ENCODE results near the gene PPIF.

Gene PPIF

GRCh38 chr10:79303631-79304478 lies 43.4 kb upstream of the PPIF start:
- no peak for TF ChIP-seq CTCF (IDR thresholded peaks at IDR 0.05)
- Histone ChIP-seq H3K27me3 (no peaks in the 10 kb centered on the region), H3K27ac (no peak overlapping the region), H3K4me1 (ENCODE audit: control insufficient read depth in 1 of 2, insufficient read depth in 1 of 2, low read depth in 1 of 2, low read length in 1 of 2) (no peaks in the 10 kb centered on the region), H3K4me3 (ENCODE audit: low read depth in 1 of 2, low read length in 1 of 2) (no peak overlapping the region), H3K9me3 (no peaks in the 10 kb centered on the region), H3K36me3 (peaks cover 95% of the 10 kb centered on the region)

GRCh38 chr10:79304479-79305087 lies 42.7 kb upstream of the PPIF start:
- Histone ChIP-seq H3K27ac (peak overlapping the region; percentile 20), H3K4me1 (ENCODE audit: control insufficient read depth in 1 of 2, insufficient read depth in 1 of 2, low read depth in 1 of 2, low read length in 1 of 2) (peaks cover 5% of the 10 kb centered on the region in 2 experiments), H3K9me3 (no peaks in the 10 kb centered on the region), H3K4me3 (ENCODE audit: low read depth in 1 of 2, low read length in 1 of 2) (no peak overlapping the region), H3K27me3 (no peaks in the 10 kb centered on the region), H3K36me3 (peaks cover 95% of the 10 kb centered on the region)
- TF ChIP-seq CTCF (IDR thresholded peaks at IDR 0.05), result no peak

- no peaks in the 10 kb centered on the region for H3K9me3 ChIP-seq
- H3K36me3 ChIP-seq, result peaks cover 95% of the 10 kb centered on the region
- H3K4me1 ChIP-seq (ENCODE audit: control insufficient read depth in 1 of 2, insufficient read depth in 1 of 2, low read depth in 1 of 2, low read length in 1 of 2), result peaks cover 11 to 13% of the 10 kb centered on the region in 2 experiments
- H3K4me3 ChIP-seq (ENCODE audit: low read depth in 1 of 2, low read length in 1 of 2), result no peak overlapping the region
- no peaks in the 10 kb centered on the region for H3K27me3 ChIP-seq
- TF ChIP-seq CTCF (IDR thresholded peaks at IDR 0.05), result no peak
- no peak overlapping the region for H3K27ac ChIP-seq
Measured at GRCh38 chr10:79305515-79305914, 41.8 kb upstream of the PPIF start.

GRCh38 chr10:79305988-79306387 lies 41.3 kb upstream of the PPIF start:
- Histone ChIP-seq H3K27ac (peak overlapping the region; percentile 25), H3K4me3 (ENCODE audit: low read depth in 1 of 2, low read length in 1 of 2) (no peak overlapping the region), H3K4me1 (ENCODE audit: control insufficient read depth in 1 of 2, insufficient read depth in 1 of 2, low read depth in 1 of 2, low read length in 1 of 2) (peaks cover 11 to 13% of the 10 kb centered on the region in 2 experiments), H3K27me3 (no peaks in the 10 kb centered on the region), H3K9me3 (no peaks in the 10 kb centered on the region), H3K36me3 (peaks cover 95% of the 10 kb centered on the region)
- TF ChIP-seq CTCF (IDR thresholded peaks at IDR 0.05), result no peak

GRCh38 chr10:79306644-79307220 lies 40.5 kb upstream of the PPIF start:
- H3K36me3 ChIP-seq, result peaks cover 95% of the 10 kb centered on the region
- peaks cover 11 to 13% of the 10 kb centered on the region in 2 experiments for H3K4me1 ChIP-seq (ENCODE audit: control insufficient read depth in 1 of 2, insufficient read depth in 1 of 2, low read depth in 1 of 2, low read length in 1 of 2)
- H3K27ac ChIP-seq, result peak overlapping the region; percentile 25
- H3K27me3 ChIP-seq, result no peaks in the 10 kb centered on the region
- no peaks in the 10 kb centered on the region for H3K9me3 ChIP-seq
- no peak for TF ChIP-seq CTCF (IDR thresholded peaks at IDR 0.05)
- H3K4me3 ChIP-seq (ENCODE audit: low read depth in 1 of 2, low read length in 1 of 2), result no peak overlapping the region

All from neutrophil (primary cell).